GM18505 (cell line): Measurements from ENCODE around the gene TBC1D24.
A peak's percentile ranks its signal among the peaks of the same experiment; 100 is the strongest.

Source experiments
- ATAC-seq: cut with Tn5 transposase; IDR thresholded peaks from one replicate; pipeline ENCODE4 v1.9.1; 2021; ENCODE audit not compliant: unreplicated experiment
- POLR2A ChIP-seq: IDR thresholded peaks from 4 replicates; pipeline ENCODE4 v1.6.1; 2011; ENCODE audit warnings: borderline replicate concordance; ENCODE audit not compliant: insufficient read depth, insufficient read length; ENCODE audit errors: extremely low read depth

The TBC1D24 gene

GRCh38 chr16:2512735-2513404 lies 37.9 kb downstream of the TBC1D24 start:
- no peak for TF ChIP-seq POLR2A
- no peak for ATAC-seq

- peak; percentile 69 for ATAC-seq
- peak; percentile 95 for TF ChIP-seq POLR2A
Observed at GRCh38 chr16:2513405-2514332, 38.7 kb downstream of the TBC1D24 start, which contains the start of gene ATP6V0C. ATP6V0C (plus strand) TSS chr16:2513952; CDS start chr16:2514104, 152 bp downstream.

- no peak for TF ChIP-seq POLR2A
- ATAC-seq = no peak
Observed at GRCh38 chr16:2514333-2515179, 39.6 kb downstream of the TBC1D24 start.

- no peak for TF ChIP-seq POLR2A
- ATAC-seq = no peak
Observed at GRCh38 chr16:2515180-2515851, 40.4 kb downstream of the TBC1D24 start.

GRCh38 chr16:2516391-2517240 lies 41.7 kb downstream of the TBC1D24 start:
- TF ChIP-seq POLR2A = no peak
- ATAC-seq = no peak

- no peak for TF ChIP-seq POLR2A
- ATAC-seq = no peak
Observed at GRCh38 chr16:2517954-2518605, 43.2 kb downstream of the TBC1D24 start.

- ATAC-seq = no peak
- TF ChIP-seq POLR2A = no peak
Observed at GRCh38 chr16:2518823-2519710, 44.1 kb downstream of the TBC1D24 start.

- ATAC-seq = no peak
- no peak for TF ChIP-seq POLR2A
Observed at GRCh38 chr16:2519711-2520080, 44.8 kb downstream of the TBC1D24 start.

GRCh38 chr16:2520097-2520783 lies 45.3 kb downstream of the TBC1D24 start, which contains the start of gene AMDHD2:
AMDHD2 (plus strand) TSS chr16:2520371; CDS start chr16:2520459, 88 bp downstream.
- ATAC-seq = peak; percentile 45
- peak; percentile 65 for TF ChIP-seq POLR2A
